ENCODE results near the gene MYCBP2.
"Not testable (repeated sequence)": the region's sequence is repeated elsewhere in the genome, so short reads cannot be mapped to it uniquely, and the experiment has no call there.

MYCBP2 gene

DNA sequence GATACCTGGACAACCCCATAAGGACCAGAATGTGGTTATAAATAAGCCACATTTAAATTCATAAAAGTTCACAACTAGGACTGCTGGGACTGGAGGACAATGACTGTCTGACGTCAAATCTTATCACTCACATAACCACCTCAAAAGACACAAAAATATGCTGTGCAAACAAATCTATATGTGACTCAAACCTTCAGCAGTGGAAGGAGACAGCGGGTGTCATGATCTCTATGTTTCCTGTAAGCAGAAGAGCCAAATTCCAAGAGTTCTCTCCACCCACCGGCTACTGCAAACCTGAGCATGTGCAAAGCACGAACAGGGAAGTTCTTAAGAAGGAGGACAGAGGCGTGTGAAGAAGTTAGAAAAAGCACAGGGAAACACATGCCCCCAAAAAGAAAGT lies 113.2 kb downstream of the MYCBP2 start:
- no peak for DNase-seq (ENCODE audit: low spot score)

DNA sequence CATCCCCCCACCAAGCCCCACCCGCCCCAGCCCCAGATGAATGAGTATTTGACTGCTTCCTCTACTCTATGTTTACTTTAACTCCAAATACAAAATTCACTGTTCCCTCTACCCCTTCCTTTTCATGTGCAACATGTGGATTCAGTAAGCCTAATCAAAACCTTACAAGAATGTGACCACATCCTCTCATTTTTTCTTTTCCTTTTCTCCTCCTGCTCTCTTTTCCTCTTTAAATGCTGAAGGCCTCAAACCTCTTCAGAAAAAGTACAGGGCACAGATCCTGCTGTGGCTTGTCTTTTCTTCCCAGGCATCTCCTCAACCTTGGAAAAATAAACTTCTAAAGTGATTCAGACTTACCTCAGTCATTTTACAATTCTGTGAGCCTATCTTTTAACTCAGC lies 119.0 kb downstream of the MYCBP2 start:
- DNase-seq (ENCODE audit: low spot score), result no peak

DNA sequence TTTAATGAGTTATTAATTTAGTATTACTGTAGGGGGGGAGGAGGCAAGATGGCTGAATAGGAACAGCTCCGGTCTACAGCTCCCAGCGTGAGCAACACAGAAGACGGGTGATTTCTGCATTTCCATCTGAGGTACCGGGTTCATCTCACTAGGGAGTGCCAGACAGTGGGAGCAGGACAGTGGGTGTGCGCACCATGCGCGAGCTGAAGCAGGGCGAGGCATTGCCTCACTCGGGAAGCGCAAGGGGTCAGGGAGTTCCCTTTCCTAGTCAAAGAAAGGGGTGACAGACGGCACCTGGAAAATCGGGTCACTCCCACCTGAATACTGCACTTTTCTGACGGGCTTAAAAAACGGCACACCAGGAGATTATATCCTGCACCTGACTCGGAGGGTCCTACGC lies 127.9 kb downstream of the MYCBP2 start:
- not testable (repeated sequence) for DNase-seq (ENCODE audit: low spot score)

DNA sequence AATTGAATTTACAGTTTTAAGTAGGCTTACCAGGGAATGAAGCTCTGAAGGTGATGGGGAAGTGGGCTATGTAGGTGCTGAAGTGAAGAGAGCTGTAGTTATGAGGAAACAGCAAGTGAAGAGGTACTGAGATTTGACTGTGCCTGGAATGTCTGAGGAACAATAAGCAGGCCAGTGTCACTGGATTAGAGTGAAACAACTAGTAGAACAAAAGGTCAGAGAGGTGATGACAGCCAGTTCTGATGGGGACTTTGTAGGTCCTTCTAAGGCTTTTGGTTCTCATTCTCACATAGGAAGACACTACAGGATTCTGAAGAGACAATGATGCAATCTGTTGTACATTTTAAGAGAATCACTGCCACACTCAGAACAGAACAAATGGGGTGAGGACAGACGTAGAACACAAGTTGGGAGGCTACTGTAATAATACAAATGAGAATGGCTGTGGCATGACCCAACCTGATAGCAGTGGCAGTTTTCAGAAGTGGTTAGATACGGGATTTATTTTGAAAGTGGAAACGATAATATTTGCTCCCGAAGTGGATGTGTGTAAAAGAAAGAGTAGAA lies 130.8 kb downstream of the MYCBP2 start:
- no peak for DNase-seq (ENCODE audit: low spot score)

GRCh38 chr13:77190349-77190958 lies 136.4 kb downstream of the MYCBP2 start:
- DNase-seq (ENCODE audit: low spot score), result no peak

DNA sequence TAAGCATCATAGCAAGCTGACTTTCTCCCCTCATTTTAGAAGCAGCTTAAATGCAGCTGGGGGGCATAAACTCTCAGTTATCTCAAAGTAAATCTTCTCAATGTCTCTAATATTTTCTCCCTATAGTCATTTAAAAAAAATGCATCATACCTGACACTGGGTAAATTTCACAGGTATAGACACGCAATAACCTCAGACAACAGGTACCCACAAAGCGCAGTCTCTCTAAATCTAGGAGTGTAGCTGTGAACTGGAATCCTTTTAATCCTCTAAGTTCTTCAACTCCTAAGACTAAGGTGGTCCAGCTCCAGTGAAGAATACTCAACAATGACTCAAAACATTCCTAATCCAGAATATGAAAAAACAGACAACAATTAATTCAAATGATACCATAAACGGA lies 141.2 kb downstream of the MYCBP2 start:
- DNase-seq (ENCODE audit: low spot score), result no peak

GRCh38 chr13:77184455-77184854 lies 142.4 kb downstream of the MYCBP2 start:
- DNase-seq (ENCODE audit: low spot score), result no peak

DNA sequence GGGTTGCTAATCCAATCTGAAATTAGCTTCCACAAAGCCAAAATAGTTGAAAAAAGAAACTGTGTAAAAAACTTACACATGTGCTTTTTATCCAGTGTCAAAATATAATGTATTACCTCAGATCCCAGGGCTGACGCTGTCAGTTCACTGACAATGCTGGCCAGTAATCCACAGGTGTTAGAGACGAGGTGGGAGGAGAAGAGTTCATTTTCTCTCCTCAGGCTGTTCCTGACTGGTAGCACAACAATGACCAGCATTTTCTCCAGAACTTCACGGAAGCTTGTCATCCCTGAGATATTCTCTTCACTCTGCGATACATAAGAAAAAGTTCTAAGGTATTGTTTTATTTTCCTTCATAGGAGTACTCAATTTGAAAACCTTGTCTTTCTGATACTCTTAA lies 146.9 kb downstream of the MYCBP2 start:
- no peak for DNase-seq (ENCODE audit: low spot score)

DNA sequence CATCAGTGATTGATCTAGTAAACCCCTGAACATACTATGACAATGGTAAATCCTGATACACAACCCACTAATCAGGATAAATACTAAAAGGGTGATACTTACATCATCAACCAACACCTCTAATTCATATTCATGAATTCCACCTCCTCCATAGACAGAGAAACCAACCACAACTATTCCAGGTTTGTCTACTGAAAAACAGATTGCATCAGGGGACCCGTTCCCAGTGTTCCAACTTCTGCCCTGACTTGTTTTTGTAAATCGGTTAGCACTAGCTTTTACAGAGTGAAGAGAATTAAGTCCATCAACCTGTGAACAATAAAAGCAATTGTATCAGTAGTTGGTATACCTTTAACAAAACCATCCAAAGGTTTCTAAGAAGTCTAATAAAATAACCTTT lies 149.2 kb downstream of the MYCBP2 start:
- no peak for DNase-seq (ENCODE audit: low spot score)

DNA sequence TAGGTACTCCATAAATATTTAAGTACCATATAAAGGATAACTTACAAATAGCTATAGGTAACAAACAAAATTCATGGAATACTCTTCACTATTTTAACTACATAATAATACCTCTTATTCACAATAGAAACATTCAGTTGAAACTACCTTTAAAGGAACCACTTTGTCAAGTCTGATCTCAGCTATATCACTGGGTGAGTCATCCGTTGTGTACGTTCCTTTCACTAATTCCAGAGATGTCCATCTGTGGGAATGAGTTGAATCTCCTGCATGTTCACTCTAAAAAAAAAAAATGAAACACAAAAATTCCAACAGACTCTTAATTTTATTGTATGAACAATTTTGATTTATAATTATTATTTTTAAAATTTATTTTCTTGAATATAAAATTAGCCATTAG lies 150.5 kb downstream of the MYCBP2 start:
- DNase-seq (ENCODE audit: low spot score), result no peak

DNA sequence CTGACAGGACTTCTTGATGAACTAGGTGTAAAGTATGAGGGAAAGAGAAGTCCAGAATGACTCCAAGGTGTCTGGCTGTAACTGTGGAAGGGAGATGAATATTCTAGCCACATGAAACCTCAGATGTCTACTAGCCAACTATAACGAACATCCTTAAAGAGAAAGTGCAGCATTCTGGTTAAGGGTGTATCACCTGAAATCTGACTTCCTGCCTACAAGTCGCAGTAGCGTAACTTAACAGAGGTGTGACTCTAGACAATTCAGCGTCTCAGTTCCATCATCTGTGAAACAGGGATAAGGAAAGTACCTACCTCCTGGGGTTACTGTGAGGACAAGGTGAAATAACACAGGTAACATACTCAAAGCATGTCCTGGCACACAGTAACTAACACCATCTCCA lies 154.2 kb downstream of the MYCBP2 start:
- no peak for DNase-seq (ENCODE audit: low spot score)

DNA sequence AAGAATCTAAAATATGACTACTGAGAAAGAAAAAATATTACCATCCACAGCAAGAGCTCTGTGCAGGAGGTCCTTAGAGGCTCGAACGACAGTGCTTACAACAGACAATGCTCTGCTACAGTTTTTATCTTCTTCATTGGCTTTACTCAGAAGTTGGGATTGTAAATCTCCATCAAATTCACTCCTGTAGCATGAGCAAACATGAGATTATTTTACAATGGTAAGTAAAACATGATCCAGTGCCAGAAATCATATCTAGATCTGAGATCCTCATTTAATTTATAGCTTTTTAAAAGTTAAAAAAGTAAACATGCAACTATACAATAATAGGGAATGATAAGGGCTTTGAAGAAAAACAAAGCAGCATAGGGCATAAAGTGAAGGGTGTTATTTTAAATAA lies 155.4 kb downstream of the MYCBP2 start:
- no peak for DNase-seq (ENCODE audit: low spot score)

DNA sequence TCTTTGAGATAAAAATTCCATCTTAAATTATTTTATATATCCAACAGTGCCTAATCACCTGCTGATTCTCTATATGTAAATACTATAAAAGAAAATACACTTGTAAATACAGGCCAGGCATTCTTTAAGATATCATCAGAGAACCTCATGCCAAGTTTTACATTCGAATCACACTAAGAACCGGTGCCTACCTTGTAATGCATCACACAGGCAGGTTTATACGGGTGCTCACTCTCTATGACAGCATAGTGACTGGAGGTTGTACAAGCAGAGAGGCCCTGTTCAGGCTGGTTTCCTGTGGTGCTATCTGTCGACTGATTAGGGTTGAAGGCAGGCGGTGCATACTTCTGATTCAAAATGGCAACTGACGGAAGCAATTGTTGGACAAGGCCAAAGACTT lies 158.7 kb downstream of the MYCBP2 start:
- no peak for DNase-seq (ENCODE audit: low spot score)

DNA sequence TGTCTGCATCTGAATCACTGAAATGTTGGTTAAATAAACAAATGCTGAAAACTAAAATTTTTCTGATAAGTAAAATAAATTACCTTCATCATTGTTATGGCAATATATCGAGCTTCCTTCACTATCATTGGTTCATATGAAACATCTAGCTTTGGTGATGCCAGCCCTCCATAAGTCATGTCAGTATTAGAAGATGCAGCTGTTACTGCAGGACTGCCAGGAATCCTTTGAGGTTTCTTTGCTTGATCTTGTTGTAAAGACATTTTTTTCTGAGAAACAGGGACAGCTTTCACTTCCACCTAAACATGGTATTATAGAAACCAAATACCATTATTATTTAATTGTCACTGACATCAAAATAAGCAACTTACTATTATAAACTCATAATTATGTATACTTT lies 176.2 kb downstream of the MYCBP2 start:
- DNase-seq (ENCODE audit: low spot score), result no peak

GRCh38 chr13:77143431-77143830 lies 183.5 kb downstream of the MYCBP2 start:
- no peak for DNase-seq (ENCODE audit: low spot score)

DNA sequence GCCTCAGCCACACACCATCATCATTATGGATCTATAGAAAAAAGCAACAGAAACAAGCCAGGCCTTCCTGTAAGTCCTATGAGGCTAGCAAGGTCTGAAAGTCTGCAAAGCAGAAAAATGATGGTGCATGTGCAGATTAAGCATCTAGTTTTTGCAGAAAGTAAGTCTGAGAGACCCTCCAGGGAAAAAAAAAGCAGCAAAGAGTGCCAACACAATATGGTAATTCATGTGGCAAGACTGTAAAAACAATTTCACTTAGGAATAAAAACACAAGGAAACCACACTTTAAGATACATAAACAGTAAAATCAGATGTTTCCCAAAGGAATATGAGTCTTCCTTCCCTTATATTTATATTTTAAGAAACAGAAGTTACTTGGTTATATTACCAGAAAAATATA lies 187.6 kb downstream of the MYCBP2 start:
- DNase-seq (ENCODE audit: low spot score), result no peak

DNA sequence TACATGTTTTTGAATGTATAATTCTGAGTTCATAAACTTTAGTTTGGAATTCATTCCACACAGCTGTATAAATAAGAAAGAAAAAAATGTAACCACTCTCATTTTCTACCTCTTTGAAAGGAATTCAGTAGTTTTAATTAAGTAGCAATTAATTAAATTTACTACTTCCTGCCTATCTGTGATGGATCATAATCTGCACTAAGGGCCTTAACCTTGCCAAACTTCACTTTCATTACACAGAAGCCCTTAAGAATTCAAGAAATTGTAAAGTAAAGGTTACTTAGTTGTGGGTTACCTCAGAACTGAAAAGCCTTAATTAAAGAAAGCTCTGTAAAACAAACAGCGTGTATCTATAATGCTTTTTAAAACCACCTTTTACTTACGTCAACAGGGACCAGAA lies 188.1 kb downstream of the MYCBP2 start:
- DNase-seq (ENCODE audit: low spot score), result no peak

DNA sequence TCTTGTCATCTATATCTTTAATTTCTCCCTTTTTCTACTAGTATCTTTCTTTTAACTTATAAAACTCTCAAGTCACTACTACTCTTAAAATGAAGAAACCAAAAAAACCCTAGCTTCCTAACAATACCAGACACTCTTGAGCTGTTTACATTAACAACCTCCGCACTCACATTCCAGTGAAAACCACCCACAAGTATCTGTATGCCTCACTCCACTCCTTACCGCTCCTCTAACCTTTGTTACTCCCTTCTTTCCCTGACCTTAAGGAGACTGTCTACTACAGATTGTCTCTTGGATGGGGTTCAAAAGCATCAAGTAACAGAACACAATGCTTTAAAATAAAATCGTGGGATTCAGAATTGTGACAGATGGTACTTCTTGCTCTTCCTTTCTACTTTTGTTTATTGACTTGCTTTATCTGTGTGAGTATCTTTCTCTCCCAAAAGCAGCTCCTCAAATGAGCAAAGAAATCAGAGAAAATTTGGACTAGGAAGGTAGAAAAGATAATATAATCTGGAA lies 189.9 kb downstream of the MYCBP2 start:
- no peak for DNase-seq (ENCODE audit: low spot score)

- DNase-seq (ENCODE audit: low spot score), result no peak
Observed at GRCh38 chr13:77124423-77124822, 202.5 kb downstream of the MYCBP2 start.

DNA sequence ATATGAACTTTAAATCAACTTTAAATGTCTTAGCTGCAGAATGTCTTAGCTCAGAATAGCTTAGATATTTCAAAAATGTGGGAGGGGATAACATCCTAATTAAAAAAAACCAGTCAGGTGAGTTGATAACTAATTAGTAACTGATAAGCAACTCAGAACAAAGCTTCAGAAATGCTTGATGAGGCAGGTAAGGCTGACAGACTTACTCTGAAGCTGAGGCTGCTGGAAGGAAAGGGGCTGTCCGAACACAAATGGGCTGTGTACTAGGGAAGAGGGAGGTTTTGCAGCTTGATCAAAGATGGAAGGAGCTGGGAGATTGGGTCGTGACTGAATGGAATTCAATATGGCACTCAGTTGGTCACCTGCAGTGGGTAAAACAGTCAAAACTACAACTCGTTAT lies 208.8 kb downstream of the MYCBP2 start:
- no peak for DNase-seq (ENCODE audit: low spot score)

DNA sequence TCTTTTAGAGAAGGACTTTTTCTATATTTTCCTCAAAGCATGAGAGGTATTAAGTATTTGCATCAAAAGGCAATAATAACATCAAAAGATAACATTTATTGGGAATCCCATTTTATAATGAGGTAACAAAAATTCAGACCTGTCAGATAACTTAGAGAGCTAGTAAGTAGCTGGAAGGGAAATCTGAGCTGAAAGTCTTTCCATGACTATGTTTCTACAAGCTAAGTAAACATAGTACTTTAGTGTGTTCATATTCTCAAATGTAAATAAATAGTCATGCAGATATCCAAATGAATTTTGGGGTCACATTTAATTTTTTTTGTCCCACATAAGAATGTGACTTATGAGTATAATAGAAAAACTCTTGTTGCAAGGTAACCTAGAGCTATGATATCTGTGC lies 212.6 kb downstream of the MYCBP2 start:
- no peak for DNase-seq (ENCODE audit: low spot score)

GRCh38 chr13:77113496-77113895 lies 213.4 kb downstream of the MYCBP2 start:
- DNase-seq (ENCODE audit: low spot score), result no peak

DNA sequence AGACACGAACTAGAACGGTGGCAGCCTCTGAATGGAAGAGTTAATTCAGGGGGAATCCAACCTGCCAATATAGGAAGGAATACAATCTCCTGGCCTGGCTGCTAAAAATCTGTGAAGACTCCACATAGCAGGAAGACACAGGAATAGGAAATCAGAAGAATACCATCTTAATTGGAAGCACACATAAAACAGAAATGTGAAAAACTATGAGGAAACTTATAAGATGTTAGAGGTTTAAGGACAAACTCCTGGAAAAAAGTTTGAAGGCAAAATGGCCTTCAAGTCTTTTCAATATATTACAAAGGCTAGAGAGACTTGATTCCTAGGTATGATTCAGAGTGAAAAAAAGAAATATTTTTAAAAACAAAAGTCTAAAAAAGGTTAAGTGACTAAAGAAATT lies 221.8 kb downstream of the MYCBP2 start:
- DNase-seq (ENCODE audit: low spot score), result no peak

GRCh38 chr13:77099415-77099814 lies 227.5 kb downstream of the MYCBP2 start:
- no peak for DNase-seq (ENCODE audit: low spot score)

Data from left forelimb (tissue), 1 donor.